GM10266 (cell line): ENCODE data around the gene ZNF775.

ENCODE experiments used
- DNase-seq: peaks from one replicate; pipeline ENCODE4 v3.0.0; 2012; ENCODE audit errors: extremely low spot score
- TF ChIP-seq, protein P1 (sequence below): IDR thresholded peaks from 2 replicates; pipeline ENCODE4 v1.5.1; 2012; ENCODE audit warnings: mild to moderate bottlenecking, low read depth; ENCODE audit not compliant: control insufficient read depth, insufficient read depth; ENCODE audit errors: missing control alignments

ZNF775 gene

DNA sequence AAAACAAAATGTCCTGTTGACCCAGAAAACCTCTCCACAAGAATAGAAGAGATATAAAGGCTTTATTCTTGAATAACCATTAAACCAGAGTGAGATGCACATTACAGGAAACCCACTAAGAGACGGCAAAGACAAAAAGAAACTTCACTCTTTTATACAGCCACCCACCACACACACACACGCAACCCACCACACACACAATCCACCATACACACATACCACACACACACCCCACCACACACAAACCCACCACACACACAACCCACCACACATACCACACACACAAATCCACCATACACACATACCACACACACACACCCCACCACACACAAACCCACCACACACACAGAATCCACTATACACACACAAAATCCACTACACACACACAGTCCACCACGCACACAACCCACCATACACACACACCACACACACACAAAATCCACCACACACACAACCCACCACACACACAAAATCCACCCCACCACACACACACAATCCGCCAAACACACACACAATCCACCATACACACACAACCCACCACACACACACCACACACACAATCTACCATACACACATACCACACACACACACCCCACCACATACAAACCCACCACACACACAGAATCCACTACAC is 20.0 kb upstream of the ZNF775 start:
- DNase-seq: no peak
- TF ChIP-seq, protein P1, sequence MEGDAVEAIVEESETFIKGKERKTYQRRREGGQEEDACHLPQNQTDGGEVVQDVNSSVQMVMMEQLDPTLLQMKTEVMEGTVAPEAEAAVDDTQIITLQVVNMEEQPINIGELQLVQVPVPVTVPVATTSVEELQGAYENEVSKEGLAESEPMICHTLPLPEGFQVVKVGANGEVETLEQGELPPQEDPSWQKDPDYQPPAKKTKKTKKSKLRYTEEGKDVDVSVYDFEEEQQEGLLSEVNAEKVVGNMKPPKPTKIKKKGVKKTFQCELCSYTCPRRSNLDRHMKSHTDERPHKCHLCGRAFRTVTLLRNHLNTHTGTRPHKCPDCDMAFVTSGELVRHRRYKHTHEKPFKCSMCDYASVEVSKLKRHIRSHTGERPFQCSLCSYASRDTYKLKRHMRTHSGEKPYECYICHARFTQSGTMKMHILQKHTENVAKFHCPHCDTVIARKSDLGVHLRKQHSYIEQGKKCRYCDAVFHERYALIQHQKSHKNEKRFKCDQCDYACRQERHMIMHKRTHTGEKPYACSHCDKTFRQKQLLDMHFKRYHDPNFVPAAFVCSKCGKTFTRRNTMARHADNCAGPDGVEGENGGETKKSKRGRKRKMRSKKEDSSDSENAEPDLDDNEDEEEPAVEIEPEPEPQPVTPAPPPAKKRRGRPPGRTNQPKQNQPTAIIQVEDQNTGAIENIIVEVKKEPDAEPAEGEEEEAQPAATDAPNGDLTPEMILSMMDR: no peak

DNA sequence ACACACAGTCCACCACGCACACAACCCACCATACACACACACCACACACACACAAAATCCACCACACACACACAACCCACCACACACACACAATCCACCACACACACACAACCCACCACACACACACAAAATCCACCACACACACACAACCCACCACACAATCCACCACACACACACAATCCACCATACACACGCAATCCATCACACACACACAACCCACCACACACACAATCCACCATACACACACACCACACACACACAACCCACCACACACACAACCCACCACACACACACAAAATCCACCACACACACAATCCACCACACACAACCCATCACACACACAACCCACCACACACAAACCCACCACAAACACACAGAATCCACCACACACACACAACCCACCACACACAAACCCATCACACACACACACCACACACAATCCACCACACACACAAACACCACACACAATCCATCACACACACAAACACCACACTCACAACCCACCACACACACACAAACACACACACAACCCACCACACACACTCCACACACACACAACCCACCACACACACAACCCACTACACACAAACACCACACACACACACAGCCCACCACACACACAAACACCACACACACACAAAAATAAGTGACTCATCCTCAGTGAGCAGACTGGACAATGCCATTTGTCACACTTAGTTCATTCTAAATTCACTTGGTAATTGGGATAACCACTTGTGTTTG is 19.3 kb upstream of the ZNF775 start:
- no peak for DNase-seq
- TF ChIP-seq, protein P1: no peak

DNA sequence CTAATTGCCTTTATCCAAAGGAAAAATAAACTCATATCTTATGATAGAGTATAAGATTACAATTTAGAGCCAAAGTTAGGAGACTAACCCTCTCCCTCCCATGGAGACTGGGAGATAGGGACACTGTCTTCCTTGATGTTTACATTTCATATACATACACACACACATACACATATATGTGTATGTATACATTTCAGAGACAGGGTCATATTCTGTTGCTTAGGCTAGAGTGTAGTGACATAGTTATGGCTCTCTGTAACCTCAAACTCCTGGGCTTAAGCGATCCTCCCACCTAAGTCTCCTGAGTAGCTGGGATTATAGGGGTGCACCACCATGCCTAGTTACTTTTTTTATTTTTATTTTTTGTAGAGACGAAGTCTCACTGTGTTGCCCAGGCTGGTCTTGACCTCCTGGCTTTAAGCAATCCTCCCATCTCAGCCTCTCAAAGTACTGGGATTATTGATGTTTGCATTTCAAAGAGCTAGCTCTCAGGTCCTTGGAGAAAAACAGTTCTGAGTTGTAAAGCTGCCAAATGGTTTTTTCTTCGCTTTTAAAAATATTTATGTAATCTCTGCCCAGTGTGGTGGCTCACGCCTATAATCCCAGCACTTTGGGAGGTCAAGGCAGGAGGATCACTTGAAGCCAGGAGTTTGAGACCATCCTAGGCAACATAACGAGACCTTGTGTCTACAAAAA is 18.6 kb upstream of the ZNF775 start:
- DNase-seq: no peak
- TF ChIP-seq, protein P1: no peak

DNA sequence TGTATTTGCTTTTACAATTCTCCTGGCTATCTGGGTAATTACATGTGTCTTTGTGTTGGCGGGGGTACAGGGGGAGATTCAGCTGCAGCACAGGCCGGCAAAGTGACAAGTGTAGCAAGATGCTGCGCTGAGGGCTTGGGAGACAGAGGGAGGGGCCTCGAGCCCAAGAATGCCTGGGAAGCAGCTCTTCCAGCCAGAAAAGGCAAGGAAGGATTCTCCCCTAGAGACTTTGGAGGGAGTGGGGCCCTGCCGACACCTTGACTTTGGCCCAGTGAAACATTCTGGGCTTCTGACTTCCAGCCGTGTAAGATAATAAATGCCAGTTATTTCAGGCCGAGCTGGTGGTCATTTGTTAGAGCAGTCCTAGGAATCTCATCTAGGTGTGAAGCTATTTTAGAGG is 17.7 kb upstream of the ZNF775 start:
- DNase-seq: no peak
- TF ChIP-seq, protein P1: no peak

DNA sequence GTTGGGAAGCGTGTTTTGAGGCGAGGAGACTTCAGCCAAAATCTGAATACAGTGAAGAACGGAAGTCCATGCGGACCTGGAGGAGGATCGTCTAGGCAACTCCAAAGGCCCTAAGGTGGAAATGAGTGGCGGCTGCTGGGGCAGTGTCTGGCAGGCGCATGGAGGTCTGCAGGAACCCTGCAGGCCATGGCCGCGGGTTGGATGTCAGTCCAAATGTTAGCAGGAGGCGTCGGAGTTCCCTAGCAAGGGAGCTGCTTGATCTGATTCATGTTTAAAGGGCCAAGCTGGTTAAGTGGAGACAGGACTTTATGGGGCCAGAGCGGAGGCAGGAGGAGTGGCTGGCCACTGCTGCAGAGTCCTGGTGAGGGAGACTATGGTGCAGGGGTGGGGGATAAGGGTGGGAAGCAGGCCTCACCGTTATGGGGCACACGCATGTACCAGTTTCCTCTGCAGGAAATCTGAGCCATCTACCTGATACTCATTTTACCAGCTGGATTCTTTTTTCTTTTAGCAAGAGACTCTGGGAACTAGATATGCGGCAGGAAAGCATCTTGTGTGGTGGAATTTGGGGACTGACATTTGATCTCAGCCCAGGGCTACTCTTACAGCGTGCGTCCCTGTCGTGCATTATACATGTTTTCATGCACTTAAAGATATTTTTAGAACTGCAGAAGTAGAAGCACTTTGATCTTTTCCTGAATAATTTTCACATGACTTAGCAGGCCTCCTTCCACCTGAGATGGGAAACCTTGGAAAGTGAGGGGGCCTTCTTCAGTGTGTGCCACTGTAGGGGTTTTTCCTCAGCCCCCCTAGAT is 17.1 kb upstream of the ZNF775 start:
- TF ChIP-seq, protein P1: no peak

DNA sequence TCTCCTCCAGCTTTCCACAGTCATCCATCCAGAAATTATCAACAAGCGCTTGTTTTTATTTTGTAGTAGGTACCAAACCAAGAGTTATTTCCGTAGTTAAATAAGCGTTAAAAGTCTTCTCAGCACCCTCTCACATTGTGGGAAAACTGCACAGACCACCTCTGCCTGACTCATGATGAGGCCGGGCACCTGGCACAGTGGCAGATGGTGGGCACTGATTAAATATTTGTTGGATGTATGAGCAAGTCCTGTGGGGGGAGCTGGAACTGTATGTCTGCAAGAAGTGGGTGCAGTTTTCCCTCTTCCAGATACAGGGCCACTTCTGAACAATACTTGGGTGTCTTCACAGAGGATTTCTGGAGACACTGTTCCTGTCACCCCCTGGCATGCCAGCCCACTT is 15.8 kb upstream of the ZNF775 start:
- no peak for DNase-seq
- TF ChIP-seq, protein P1: no peak

More for the DNA sequence above, 17.1 kb upstream of the ZNF775 start:
- DNase-seq: no peak
